Liver (tissue), 3 donors: ENCODE data around the gene PRIM1.

Source experiments
- CTCF ChIP-seq: fragments of 150-350 bp; IDR thresholded peaks from 2 replicates; pipeline ENCODE4 v1.5.1; 2017; ENCODE audit warnings: improper control_type of control experiment, low read depth, low read length; ENCODE audit not compliant: missing input control
- GABPA ChIP-seq, 2 donors: IDR thresholded peaks in 1 of 2; conservative IDR thresholded peaks in 1 of 2; 2 replicates each; pipeline ENCODE4 v1.6.1; 2016; ENCODE audit warnings: antibody characterized with exemption in 2 of 2, mild to moderate bottlenecking in 1 of 2, moderate library complexity in 1 of 2
- HNF4A ChIP-seq, 2 donors: conservative IDR thresholded peaks; 2 replicates each; pipeline ENCODE4 v1.6.1; 2016; ENCODE audit warnings: antibody characterized with exemption in 2 of 2, mild to moderate bottlenecking in 2 of 2
- MAX ChIP-seq: IDR thresholded peaks from 2 replicates; pipeline ENCODE4 v1.6.1; 2016; ENCODE audit warnings: antibody characterized with exemption
- REST ChIP-seq: IDR thresholded peaks from 2 replicates; pipeline ENCODE4 v1.6.1; 2016; ENCODE audit warnings: antibody characterized with exemption, mild to moderate bottlenecking
- SP1 ChIP-seq: IDR thresholded peaks from 2 replicates; pipeline ENCODE4 v1.6.1; 2018; ENCODE audit warnings: antibody characterized with exemption, mild to moderate bottlenecking
- TAF1 ChIP-seq: conservative IDR thresholded peaks from 2 replicates; pipeline ENCODE4 v1.6.1; 2016; ENCODE audit warnings: antibody characterized with exemption, mild to moderate bottlenecking
- donor health status: healthy.
- donor health status: healthy.

- no peak for TF ChIP-seq REST
- TF ChIP-seq GABPA (IDR thresholded peaks at IDR 0.05 in 1 of 2, conservative IDR thresholded peaks at IDR 0.05 in 1 of 2) = no peak
- TF ChIP-seq MAX = no peak
- TF ChIP-seq CTCF = no peak
- TF ChIP-seq HNF4A (conservative IDR thresholded peaks at IDR 0.05) = no peak
- no peak for TF ChIP-seq TAF1
- no peak for TF ChIP-seq SP1
These were observed 56.6 kb downstream of the PRIM1 start for GRCh38 chr12:56695327-56696101.
